HEK293 (cell line): ENCODE measurements around the gene BRINP2.

Source experiments
- CTCF ChIA-PET: fragments of 350-600 bp; formaldehyde crosslinking; extraction: SDS; loops from one replicate; lab custom pipeline; 2021; ENCODE audit warnings: antibody characterized with exemption; lab: Yijun Ruan, JAX
- POLR2A ChIA-PET: fragments of 300-600 bp; formaldehyde crosslinking; extraction: SDS; loops from one replicate; lab custom pipeline; 2020; ENCODE audit warnings: antibody characterized with exemption, inconsistent platforms; lab: Yijun Ruan, JAX
- H3K27ac ChIP-seq: fragments of 200-500 bp; sonication (Bioruptor generic); 2 replicates; pipeline ENCODE4 v1.5.1; 2014; ENCODE audit warnings: low read depth, low read length, control low read depth, inconsistent platforms; ENCODE audit errors: extremely low read depth
- H3K36me3 ChIP-seq, 2 experiments: fragments of 200-500 bp in 1 of 2; sonication (Bioruptor generic) in 1 of 2; 1 replicate in 1 of 2; 2 replicates in 1 of 2; pipeline ENCODE4 v1.5.1; 2014 to 2017; ENCODE audit warnings: inconsistent platforms in 2 of 2, low read length in 2 of 2; ENCODE audit not compliant: control insufficient read depth in 2 of 2, insufficient read depth in 1 of 2
- H3K4me1 ChIP-seq: fragments of 200-500 bp; sonication (Bioruptor generic); 2 replicates; pipeline ENCODE4 v1.5.1; 2014; ENCODE audit warnings: mild to moderate bottlenecking, low read length, inconsistent platforms; ENCODE audit not compliant: control insufficient read depth, insufficient read depth
- H3K4me3 ChIP-seq: 2 replicates; pipeline ENCODE4 v1.5.1; 2011; ENCODE audit warnings: low read depth, mild to moderate bottlenecking, control low read depth, low read length, moderate library complexity
- H3K9me3 ChIP-seq: fragments of 200-500 bp; sonication (Bioruptor generic); 2 replicates; pipeline ENCODE4 v1.5.1; 2014; ENCODE audit warnings: low read depth, low read length, inconsistent platforms; ENCODE audit not compliant: control insufficient read depth, insufficient read depth
- HOXD13 ChIP-seq: sonication (generic); formaldehyde crosslinking; IDR thresholded peaks from 2 replicates; pipeline ENCODE4 v1.8.0; 2022; ENCODE audit warnings: missing genetic modification reagents, borderline replicate concordance
- SETDB1 ChIP-seq: IDR thresholded peaks from one replicate; pipeline ENCODE4 v1.6.1; 2017; ENCODE audit warnings: mild to moderate bottlenecking, low read length, moderate library complexity, mixed read lengths; ENCODE audit not compliant: insufficient read length
- ZBTB8A ChIP-seq: fragments of 450-650 bp; formaldehyde crosslinking; IDR thresholded peaks from 2 replicates; pipeline ENCODE4 v1.5.1; 2016; ENCODE audit warnings: missing biosample characterization, missing genetic modification characterization
- ZNF248 ChIP-seq: fragments of 450-650 bp; formaldehyde crosslinking; IDR thresholded peaks from 2 replicates; pipeline ENCODE4 v1.5.1; 2017; ENCODE audit warnings: missing biosample characterization, missing genetic modification characterization
- ZNF266 ChIP-seq: fragments of 450-650 bp; formaldehyde crosslinking; IDR thresholded peaks from 2 replicates; pipeline ENCODE4 v1.5.1; 2016; ENCODE audit warnings: missing biosample characterization, missing genetic modification characterization, low read depth
- ZNF292 ChIP-seq: fragments of 450-650 bp; formaldehyde crosslinking; IDR thresholded peaks from 2 replicates; pipeline ENCODE4 v1.5.1; 2016; ENCODE audit warnings: low read depth, missing biosample characterization, missing genetic modification characterization, borderline replicate concordance
- ZNF394 ChIP-seq: fragments of 450-650 bp; formaldehyde crosslinking; IDR thresholded peaks from 2 replicates; pipeline ENCODE4 v1.5.1; 2016; ENCODE audit warnings: missing biosample characterization, missing genetic modification characterization, mild to moderate bottlenecking, moderate library complexity, borderline replicate concordance
- ZNF510 ChIP-seq: fragments of 450-650 bp; formaldehyde crosslinking; IDR thresholded peaks from 2 replicates; pipeline ENCODE4 v1.5.1; 2018; ENCODE audit warnings: mild to moderate bottlenecking, missing genetic modification characterization, missing biosample characterization; ENCODE audit not compliant: insufficient replicate concordance
- ZNF530 ChIP-seq: fragments of 450-650 bp; formaldehyde crosslinking; IDR thresholded peaks from 2 replicates; pipeline ENCODE4 v1.5.1; 2016; ENCODE audit warnings: low read depth, missing biosample characterization, missing genetic modification characterization
- ZNF544 ChIP-seq: fragments of 450-650 bp; formaldehyde crosslinking; IDR thresholded peaks from 2 replicates; pipeline ENCODE4 v1.5.0; 2017; ENCODE audit warnings: missing biosample characterization, missing genetic modification characterization
- ZNF558 ChIP-seq: fragments of 450-650 bp; formaldehyde crosslinking; IDR thresholded peaks from 2 replicates; pipeline ENCODE4 v1.5.1; 2016; ENCODE audit warnings: missing biosample characterization, missing genetic modification characterization
- ZNF747 ChIP-seq: fragments of 450-650 bp; formaldehyde crosslinking; IDR thresholded peaks from 2 replicates; pipeline ENCODE4 v1.5.1; 2016; ENCODE audit warnings: missing biosample characterization, missing genetic modification characterization
- ZNF777 ChIP-seq: fragments of 450-650 bp; formaldehyde crosslinking; IDR thresholded peaks from 2 replicates; pipeline ENCODE4 v1.5.1; 2017; ENCODE audit warnings: missing biosample characterization, missing genetic modification characterization, borderline replicate concordance
- ZSCAN30 ChIP-seq: fragments of 450-650 bp; IDR thresholded peaks from 2 replicates; pipeline ENCODE4 v1.5.1; 2018; ENCODE audit warnings: missing biosample characterization, mild to moderate bottlenecking, missing genetic modification characterization, moderate library complexity
- TF ChIP-seq, protein P1 (sequence below): fragments of 450-650 bp; formaldehyde crosslinking; IDR thresholded peaks from 2 replicates; pipeline ENCODE4 v1.5.1; 2016; ENCODE audit warnings: missing biosample characterization, missing genetic modification characterization
- TF ChIP-seq, protein P2 (sequence below): fragments of 450-650 bp; formaldehyde crosslinking; IDR thresholded peaks from 2 replicates; pipeline ENCODE4 v1.5.1; 2016; ENCODE audit warnings: missing biosample characterization, missing genetic modification characterization
- TF ChIP-seq, protein P3 (sequence below): sonication (generic); formaldehyde crosslinking; IDR thresholded peaks from 2 replicates; pipeline ENCODE4 v1.8.1; 2022; ENCODE audit warnings: mild to moderate bottlenecking, moderate library complexity, missing genetic modification reagents
- TF ChIP-seq, protein P4 (sequence below): fragments of 450-650 bp; formaldehyde crosslinking; IDR thresholded peaks from 2 replicates; pipeline ENCODE4 v1.5.1; 2016; ENCODE audit warnings: missing biosample characterization, missing genetic modification characterization
- TF ChIP-seq, protein P5 (sequence below): fragments of 450-650 bp; formaldehyde crosslinking; IDR thresholded peaks from 2 replicates; pipeline ENCODE4 v1.5.1; 2016; ENCODE audit warnings: missing biosample characterization, missing genetic modification characterization
- TF ChIP-seq, protein P6 (sequence below): fragments of 450-650 bp; formaldehyde crosslinking; IDR thresholded peaks from 2 replicates; pipeline ENCODE4 v1.5.1; 2016; ENCODE audit warnings: missing biosample characterization, missing genetic modification characterization

Gene BRINP2

DNA sequence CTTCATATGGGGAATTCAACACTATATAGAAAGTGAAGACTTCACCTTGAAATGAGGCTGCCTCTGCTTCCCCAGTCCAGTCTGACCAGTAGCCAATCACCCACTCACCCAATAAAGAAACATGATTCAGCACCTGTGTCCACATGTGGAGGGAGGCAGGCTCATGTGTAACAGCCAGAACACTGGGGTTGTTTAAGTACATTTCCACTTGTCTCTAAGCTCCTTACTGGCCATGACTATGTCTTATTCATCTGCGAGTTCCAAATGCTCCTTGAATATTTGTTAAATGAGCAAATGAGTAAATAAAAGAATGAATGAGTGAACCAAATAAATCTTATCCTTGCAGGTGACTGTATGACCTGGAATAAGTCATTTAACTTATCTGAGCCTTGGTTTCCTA lies 100.1 kb downstream of the BRINP2 start (continued):
- TF ChIP-seq, protein P1, sequence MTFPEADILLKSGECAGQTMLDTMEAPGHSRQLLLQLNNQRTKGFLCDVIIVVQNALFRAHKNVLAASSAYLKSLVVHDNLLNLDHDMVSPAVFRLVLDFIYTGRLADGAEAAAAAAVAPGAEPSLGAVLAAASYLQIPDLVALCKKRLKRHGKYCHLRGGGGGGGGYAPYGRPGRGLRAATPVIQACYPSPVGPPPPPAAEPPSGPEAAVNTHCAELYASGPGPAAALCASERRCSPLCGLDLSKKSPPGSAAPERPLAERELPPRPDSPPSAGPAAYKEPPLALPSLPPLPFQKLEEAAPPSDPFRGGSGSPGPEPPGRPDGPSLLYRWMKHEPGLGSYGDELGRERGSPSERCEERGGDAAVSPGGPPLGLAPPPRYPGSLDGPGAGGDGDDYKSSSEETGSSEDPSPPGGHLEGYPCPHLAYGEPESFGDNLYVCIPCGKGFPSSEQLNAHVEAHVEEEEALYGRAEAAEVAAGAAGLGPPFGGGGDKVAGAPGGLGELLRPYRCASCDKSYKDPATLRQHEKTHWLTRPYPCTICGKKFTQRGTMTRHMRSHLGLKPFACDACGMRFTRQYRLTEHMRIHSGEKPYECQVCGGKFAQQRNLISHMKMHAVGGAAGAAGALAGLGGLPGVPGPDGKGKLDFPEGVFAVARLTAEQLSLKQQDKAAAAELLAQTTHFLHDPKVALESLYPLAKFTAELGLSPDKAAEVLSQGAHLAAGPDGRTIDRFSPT (tag by site-specific recombination), result no peak
- TF ChIP-seq ZNF292 (tag by site-specific recombination), result no peak
- no peak for TF ChIP-seq ZNF530 (tag by site-specific recombination)
- TF ChIP-seq ZNF777 (tag by site-specific recombination), result no peak
- TF ChIP-seq, protein P2, sequence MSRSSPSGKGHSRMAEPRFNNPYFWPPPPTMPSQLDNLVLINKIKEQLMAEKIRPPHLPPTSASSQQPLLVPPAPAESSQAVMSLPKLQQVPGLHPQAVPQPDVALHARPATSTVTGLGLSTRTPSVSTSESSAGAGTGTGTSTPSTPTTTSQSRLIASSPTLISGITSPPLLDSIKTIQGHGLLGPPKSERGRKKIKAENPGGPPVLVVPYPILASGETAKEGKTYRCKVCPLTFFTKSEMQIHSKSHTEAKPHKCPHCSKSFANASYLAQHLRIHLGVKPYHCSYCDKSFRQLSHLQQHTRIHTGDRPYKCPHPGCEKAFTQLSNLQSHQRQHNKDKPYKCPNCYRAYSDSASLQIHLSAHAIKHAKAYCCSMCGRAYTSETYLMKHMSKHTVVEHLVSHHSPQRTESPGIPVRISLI (tag by site-specific recombination), result no peak
- no peak for TF ChIP-seq ZNF544 (tag by site-specific recombination)

DNA sequence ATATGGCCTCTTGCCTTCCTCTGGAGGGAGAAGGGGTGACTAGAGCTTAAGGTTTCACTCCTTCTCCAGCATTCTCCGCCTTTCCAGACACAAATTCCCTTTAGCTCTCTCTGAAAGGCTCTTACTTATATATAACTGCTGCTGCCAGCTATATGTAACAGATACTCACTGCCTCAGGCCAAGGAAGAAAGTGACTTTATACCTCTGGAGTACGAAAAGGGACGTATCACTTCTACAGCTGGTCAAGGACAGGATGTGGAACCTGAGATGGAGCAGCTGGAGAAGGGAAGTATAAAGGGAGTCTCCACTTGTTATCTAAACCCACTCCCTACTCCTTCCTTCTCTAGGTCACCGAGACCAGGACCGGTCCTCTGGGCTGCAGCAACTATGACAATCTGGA lies 102.4 kb downstream of the BRINP2 start:
- ChIA-PET CTCF (interaction anchor here (0.8 kb wide), 1 partner anchor 9 kb away, joined by 3 read pairs; no protein-coding TSS in a partner anchor), POLR2A (no interaction called here)
- no peak overlapping the region for H3K27ac ChIP-seq
- H3K9me3 ChIP-seq, result no peaks in the 10 kb centered on the region
- no peaks in the 10 kb centered on the region for H3K36me3 ChIP-seq
- H3K4me3 ChIP-seq, result no peak overlapping the region
- peaks cover 6% of the 10 kb centered on the region; the same call in 1 of the 2 replicates for H3K4me1 ChIP-seq
- TF ChIP-seq ZNF248 (no peak), ZNF510 (no peak), SETDB1 (no peak), ZNF394 (tag by site-specific recombination) (no peak), ZSCAN30 (tag by site-specific recombination) (no peak), ZNF747 (tag by site-specific recombination) (no peak), ZNF558 (tag by site-specific recombination) (no peak), ZNF266 (no peak), HOXD13 (CRISPR knock-in tag) (no peak), ZBTB8A (no peak)
- TF ChIP-seq, protein P2 (tag by site-specific recombination), result no peak
- TF ChIP-seq, protein P3, sequence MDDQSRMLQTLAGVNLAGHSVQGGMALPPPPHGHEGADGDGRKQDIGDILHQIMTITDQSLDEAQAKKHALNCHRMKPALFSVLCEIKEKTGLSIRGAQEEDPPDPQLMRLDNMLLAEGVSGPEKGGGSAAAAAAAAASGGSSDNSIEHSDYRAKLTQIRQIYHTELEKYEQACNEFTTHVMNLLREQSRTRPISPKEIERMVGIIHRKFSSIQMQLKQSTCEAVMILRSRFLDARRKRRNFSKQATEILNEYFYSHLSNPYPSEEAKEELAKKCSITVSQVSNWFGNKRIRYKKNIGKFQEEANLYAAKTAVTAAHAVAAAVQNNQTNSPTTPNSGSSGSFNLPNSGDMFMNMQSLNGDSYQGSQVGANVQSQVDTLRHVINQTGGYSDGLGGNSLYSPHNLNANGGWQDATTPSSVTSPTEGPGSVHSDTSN (CRISPR knock-in tag), result no peak
- TF ChIP-seq, protein P4, sequence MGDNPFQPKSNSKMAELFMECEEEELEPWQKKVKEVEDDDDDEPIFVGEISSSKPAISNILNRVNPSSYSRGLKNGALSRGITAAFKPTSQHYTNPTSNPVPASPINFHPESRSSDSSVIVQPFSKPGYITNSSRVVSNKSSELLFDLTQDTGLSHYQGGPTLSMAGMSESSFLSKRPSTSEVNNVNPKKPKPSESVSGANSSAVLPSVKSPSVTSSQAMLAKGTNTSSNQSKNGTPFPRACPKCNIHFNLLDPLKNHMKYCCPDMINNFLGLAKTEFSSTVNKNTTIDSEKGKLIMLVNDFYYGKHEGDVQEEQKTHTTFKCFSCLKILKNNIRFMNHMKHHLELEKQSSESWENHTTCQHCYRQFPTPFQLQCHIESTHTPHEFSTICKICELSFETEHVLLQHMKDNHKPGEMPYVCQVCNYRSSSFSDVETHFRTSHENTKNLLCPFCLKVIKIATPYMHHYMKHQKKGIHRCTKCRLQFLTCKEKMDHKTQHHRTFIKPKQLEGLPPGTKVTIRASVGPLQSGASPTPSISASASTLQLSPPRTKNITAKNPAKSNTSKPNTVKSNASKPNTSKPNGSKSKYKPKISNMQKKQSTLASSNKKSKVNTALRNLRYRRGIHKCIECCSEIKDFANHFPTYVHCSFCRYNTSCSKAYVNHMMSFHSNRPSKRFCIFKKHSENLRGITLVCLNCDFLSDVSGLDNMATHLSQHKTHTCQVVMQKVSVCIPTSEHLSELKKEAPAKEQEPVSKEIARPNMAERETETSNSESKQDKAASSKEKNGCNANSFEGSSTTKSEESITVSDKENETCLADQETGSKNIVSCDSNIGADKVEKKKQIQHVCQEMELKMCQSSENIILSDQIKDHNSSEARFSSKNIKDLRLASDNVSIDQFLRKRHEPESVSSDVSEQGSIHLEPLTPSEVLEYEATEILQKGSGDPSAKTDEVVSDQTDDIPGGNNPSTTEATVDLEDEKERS (tag by site-specific recombination), result no peak
- TF ChIP-seq, protein P5, sequence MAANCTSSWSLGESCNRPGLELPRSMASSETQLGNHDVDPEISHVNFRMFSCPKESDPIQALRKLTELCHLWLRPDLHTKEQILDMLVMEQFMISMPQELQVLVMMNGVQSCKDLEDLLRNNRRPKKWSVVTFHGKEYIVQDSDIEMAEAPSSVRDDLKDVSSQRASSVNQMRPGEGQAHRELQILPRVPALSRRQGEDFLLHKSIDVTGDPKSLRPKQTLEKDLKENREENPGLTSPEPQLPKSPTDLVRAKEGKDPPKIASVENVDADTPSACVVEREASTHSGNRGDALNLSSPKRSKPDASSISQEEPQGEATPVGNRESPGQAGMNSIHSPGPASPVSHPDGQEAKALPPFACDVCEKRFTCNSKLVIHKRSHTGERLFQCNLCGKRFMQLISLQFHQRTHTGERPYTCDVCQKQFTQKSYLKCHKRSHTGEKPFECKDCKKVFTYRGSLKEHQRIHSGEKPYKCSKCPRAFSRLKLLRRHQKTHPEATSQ (tag by site-specific recombination), result no peak
- TF ChIP-seq, protein P6, sequence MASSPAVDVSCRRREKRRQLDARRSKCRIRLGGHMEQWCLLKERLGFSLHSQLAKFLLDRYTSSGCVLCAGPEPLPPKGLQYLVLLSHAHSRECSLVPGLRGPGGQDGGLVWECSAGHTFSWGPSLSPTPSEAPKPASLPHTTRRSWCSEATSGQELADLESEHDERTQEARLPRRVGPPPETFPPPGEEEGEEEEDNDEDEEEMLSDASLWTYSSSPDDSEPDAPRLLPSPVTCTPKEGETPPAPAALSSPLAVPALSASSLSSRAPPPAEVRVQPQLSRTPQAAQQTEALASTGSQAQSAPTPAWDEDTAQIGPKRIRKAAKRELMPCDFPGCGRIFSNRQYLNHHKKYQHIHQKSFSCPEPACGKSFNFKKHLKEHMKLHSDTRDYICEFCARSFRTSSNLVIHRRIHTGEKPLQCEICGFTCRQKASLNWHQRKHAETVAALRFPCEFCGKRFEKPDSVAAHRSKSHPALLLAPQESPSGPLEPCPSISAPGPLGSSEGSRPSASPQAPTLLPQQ (tag by site-specific recombination), result no peak
